Ammon's horn (tissue), 1 donor: ENCODE data around the gene CD34.

Experiments
- DNase-seq: peaks from one replicate; pipeline ENCODE4 v3.0.0-alpha.2; 2016; ENCODE audit warnings: low spot score

CD34 gene

GRCh38 chr1:207832796-207833195 lies 78.1 kb downstream of the CD34 start:
- DNase-seq, result no peak

GRCh38 chr1:207831517-207832327 lies 79.2 kb downstream of the CD34 start:
- no peak for DNase-seq
